ENCODE data around the gene SIPA1L3. TPM values are rescaled to one million over a fixed set of nuclear protein-coding genes. Genes with fewer than 3 reads are reported as not detected.

The SIPA1L3 gene
- total and polyA plus RNA-seq, 8 donors = 19.7 to 44.8 (median 25.8) TPM

DNA sequence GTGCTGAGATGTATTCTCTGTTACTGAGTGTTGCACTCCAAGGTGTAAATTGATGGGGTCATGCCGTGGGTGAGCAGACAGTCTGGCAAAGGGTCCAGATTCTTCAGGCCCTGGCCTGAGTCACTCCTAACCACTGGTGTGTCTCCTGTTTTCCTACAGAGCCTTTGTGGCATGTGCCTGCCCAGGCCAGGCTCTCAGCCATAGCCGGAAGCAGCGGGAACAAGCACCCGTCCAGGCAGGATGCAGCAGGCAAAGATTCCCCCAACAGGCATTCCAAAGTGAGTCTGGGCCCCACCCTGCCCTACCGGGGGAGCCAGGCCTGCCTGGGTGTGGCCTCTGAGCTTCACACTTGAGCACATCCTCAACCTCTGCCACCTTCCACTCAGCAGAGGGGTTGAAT lies 255.1 kb downstream of the SIPA1L3 start:
- intact Hi-C loops (cut with DNase I) = no loop called here
- no peak overlapping the region for H3K4me3 ChIP-seq
- WGBS, 2 donors = 96 to 98% methylated on average over 5 of the region's 5 CpGs

DNA sequence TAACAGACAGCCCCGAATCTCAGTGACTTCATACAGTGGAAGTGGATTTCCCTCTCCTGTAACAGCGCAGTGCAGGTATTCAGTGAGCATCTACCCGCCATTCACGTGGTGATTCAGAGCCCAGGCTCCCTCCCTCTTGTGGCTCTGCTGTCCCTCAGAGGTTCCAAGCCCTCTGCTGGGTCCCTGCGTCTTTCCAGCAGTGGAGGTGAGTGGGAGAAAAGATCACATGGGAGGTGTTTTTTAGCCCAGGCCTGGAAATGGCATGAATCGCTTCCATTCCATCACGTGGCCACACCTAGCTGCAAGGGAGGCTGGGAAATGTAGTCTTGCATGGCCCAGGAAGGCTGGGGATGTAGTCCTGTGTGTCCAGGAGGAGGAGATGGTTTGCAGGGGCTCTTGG lies 255.6 kb downstream of the SIPA1L3 start:
- ATAC-seq = no peak
- no peak overlapping the region for H3K27ac ChIP-seq
- WGBS, 2 donors = 98 to 99% methylated on average over 7 of the region's 7 CpGs
- intact Hi-C loops (cut with DNase I) = no loop called here
- no peaks in the 10 kb centered on the region for H3K27me3 ChIP-seq
- TF ChIP-seq, protein P1, sequence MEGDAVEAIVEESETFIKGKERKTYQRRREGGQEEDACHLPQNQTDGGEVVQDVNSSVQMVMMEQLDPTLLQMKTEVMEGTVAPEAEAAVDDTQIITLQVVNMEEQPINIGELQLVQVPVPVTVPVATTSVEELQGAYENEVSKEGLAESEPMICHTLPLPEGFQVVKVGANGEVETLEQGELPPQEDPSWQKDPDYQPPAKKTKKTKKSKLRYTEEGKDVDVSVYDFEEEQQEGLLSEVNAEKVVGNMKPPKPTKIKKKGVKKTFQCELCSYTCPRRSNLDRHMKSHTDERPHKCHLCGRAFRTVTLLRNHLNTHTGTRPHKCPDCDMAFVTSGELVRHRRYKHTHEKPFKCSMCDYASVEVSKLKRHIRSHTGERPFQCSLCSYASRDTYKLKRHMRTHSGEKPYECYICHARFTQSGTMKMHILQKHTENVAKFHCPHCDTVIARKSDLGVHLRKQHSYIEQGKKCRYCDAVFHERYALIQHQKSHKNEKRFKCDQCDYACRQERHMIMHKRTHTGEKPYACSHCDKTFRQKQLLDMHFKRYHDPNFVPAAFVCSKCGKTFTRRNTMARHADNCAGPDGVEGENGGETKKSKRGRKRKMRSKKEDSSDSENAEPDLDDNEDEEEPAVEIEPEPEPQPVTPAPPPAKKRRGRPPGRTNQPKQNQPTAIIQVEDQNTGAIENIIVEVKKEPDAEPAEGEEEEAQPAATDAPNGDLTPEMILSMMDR (IDR thresholded peaks at IDR 0.05) = no peak
- peaks cover 0 to 33% (median 9%) of the 10 kb centered on the region in 3 donors for H3K36me3 ChIP-seq
- H3K4me3 ChIP-seq = no peak overlapping the region
- no peaks in the 10 kb centered on the region for H3K9me3 ChIP-seq
- peak in 1 of 6 donors; percentile 4 for DNase-seq
- FAIRE-seq = no peak
- no peaks in the 10 kb centered on the region for H3K4me1 ChIP-seq

More for the DNA sequence above, 255.1 kb downstream of the SIPA1L3 start:
- TF ChIP-seq, protein P1 (IDR thresholded peaks at IDR 0.05) = no peak
- Histone ChIP-seq H3K27ac (no peak overlapping the region), H3K4me1 (no peaks in the 10 kb centered on the region), H3K36me3 (peaks cover 0 to 30% (median 9%) of the 10 kb centered on the region in 3 donors), H3K27me3 (no peaks in the 10 kb centered on the region), H3K9me3 (no peaks in the 10 kb centered on the region)
- ATAC-seq (no peak), FAIRE-seq (no peak), DNase-seq (peak in 1 of 6 donors; percentile 13)

DNA sequence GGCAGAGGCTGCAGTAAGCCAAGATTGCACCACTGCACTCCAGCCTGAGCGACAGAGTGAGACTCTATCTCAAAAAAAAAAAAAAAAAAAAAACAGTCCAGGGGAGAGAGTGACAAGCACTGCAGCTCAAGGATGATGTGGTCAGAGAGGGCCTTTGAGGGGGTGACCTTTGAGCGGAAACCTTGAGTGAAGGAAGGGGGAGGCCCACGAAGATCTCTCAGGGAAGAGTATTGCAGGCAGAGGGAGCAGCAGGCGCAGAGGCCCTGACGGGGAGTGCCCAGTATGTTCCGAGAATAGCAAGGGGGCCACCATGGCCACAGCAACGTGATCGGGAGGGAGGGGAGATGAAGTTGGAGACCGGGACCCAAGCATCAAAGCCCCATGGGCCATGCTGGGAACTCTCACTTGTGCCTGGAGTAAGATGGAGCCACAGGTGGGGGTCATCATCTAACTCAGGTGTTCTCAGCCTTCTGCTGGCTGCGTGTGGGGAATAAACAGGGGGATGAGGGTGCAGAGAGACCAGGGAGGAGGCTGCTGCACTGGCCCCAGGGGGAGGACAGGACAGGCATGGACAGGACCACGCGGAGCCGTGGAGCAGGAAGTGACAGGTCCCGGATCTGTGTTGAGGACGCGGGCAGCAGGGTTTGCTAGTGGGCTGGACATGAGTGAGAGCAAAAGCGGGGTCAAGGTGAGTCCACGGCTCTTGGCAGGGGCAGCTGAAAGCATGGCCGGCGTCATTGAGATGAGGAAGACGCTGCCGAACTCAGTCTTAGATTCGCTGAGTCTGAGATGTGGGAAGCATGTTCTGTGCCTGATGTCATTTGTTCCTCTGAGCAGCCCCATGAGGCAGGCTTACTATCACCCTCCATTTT lies 256.6 kb downstream of the SIPA1L3 start:
- H3K27ac ChIP-seq = no peak overlapping the region
- TF ChIP-seq, protein P1 (IDR thresholded peaks at IDR 0.05) = no peak
- no peak overlapping the region for H3K4me3 ChIP-seq
- H3K4me1 ChIP-seq = no peaks in the 10 kb centered on the region
- H3K27me3 ChIP-seq = no peaks in the 10 kb centered on the region
- peaks cover 0 to 39% (median 9%) of the 10 kb centered on the region in 3 donors for H3K36me3 ChIP-seq
- ATAC-seq (no peak), DNase-seq (peak in 1 of 6 donors; percentile 45), FAIRE-seq (no peak)
- WGBS, 2 donors = 95 to 96% methylated on average over 23 of the region's 23 CpGs
- H3K9me3 ChIP-seq = no peaks in the 10 kb centered on the region
- intact Hi-C loops (cut with DNase I) = no loop called here

DNA sequence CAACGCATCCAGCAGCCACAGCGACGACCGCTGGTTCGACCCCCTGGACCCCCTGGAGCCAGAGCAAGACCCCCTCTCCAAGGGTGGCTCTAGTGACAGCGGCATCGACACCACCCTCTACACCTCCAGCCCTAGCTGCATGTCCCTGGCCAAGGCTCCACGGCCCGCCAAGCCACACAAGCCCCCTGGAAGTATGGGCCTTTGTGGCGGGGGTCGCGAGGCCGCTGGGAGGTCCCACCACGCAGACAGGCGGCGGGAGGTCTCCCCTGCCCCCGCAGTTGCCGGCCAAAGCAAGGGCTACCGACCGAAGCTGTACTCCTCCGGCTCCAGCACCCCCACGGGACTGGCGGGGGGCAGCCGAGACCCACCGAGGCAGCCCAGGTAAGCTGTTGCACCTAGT lies 257.5 kb downstream of the SIPA1L3 start:
- peaks cover 0 to 39% (median 9%) of the 10 kb centered on the region in 3 donors for H3K36me3 ChIP-seq
- ATAC-seq = no peak

More for the DNA sequence above, 257.5 kb downstream of the SIPA1L3 start:
- WGBS, 2 donors = 93 to 95% methylated on average over 25 of the region's 25 CpGs
- FAIRE-seq (no peak), DNase-seq (peak in 1 of 6 donors; percentile 46)
- no peak overlapping the region for H3K4me3 ChIP-seq
- H3K27ac ChIP-seq = no peak overlapping the region
- intact Hi-C loops (cut with DNase I) = no loop called here
- no peaks in the 10 kb centered on the region for H3K9me3 ChIP-seq
- H3K27me3 ChIP-seq = no peaks in the 10 kb centered on the region
- no peaks in the 10 kb centered on the region for H3K4me1 ChIP-seq
- TF ChIP-seq, protein P1 (IDR thresholded peaks at IDR 0.05) = no peak

All from pancreas (tissue), 10 donors.